ENCODE measurements around the gene BCAS3.

BCAS3 gene

DNA sequence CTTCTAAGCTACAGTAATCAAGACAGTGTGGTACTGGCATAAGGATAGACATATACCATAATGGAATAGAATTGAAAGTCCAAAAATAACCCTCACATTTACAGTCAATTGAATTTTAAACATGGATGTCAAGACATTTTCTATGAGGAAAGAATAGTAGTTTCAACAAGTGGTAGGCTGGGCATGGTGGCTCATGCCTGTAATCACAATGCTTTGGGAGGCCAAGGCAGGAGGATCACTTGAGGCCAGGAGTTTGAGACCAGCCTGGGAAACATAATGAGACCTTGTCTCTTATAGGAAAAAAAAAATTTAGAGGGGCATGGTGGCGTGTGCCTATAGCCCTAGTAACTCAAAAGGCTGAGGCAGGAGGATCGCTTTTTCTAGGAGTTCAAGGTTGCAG is 599.2 kb downstream of the BCAS3 start:
- no peak for DNase-seq

DNA sequence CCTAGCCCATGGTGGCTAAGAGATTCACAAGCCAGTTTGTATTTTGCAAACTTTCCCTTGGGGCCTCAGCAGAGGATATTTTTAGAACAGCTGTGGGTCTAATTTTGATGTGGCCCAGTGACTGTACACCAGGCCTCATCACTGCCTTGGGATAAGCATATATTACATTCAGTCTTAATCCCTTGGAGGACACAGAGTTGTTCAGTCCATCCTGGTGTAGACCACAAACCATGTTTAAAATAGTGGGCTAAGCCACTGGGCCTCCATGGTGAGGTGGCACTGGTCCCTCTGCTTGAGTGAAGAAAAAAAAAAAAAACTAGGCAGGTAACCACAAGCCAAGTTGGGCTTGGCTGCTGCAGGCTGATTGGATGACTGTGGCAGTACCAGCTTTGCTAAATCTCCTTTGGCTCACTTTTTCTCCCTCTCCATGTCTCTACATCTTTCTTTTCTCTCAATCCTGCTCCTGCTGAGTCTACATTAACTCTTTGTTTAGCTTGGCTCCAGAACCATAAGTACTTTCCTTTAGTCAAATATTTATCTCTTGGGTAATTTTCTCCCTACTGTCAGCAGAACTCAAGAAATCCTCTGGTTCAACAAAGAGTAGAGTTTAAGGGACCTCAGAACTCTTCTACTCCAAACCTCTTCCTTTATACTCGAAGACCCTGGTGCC is 602.0 kb downstream of the BCAS3 start:
- no peak for DNase-seq

DNA sequence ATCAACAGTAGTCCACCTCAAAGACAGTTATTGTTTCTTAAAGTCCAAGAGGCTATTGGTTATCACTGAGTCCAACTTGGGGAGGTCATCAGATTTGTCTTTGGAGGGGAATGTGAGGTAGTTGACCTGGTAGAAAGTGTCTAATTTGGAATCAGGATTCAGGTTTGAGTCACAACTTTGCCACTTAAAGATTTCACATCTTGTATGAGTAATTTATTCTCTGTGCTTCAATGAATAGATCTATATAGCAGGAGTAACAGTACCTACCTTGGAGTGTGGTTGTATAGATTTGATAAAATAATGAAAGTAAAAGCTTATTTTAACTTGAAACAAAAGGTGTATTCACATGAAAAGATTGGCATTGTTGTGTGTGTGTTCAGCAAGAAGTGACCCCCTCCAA is 602.7 kb downstream of the BCAS3 start:
- no peak for DNase-seq

DNA sequence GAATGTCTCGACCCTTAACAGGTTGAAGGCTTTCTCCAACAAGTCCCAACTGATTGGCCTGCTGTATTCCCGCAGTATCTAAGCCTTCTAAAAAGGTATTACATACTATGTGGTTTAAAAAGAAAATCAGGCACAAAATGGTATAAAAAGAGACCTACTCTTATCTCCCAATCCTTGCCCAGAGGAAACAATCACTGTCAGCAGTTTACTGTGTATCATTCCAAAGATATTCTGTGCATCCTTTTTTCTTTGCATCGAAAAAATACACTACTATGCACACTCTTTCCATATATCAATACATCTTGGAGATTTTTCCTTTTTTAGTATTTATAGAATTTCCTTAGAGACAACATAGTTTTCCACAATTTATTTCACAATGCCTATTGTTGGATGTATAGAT is 603.2 kb downstream of the BCAS3 start:
- DNase-seq = no peak

DNA sequence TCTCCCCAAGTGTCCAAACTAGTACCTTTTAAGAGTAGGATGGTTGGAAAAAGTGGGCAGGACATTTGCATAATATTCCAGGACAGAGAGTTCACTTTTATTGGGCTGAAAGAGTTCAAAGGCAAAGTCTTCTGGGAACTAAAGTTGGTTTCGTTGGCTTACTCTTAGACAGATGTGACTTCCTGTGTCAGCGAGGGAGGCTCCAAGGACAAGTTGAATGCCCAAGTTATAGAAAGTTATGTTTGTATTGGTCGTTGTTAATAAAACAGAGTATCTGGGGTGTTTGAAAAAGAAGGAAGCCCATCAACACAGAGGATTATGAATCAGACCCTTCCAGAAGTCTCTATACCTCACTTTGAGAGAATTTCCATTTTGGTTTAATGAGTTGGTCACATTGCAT is 604.7 kb downstream of the BCAS3 start:
- DNase-seq = no peak

DNA sequence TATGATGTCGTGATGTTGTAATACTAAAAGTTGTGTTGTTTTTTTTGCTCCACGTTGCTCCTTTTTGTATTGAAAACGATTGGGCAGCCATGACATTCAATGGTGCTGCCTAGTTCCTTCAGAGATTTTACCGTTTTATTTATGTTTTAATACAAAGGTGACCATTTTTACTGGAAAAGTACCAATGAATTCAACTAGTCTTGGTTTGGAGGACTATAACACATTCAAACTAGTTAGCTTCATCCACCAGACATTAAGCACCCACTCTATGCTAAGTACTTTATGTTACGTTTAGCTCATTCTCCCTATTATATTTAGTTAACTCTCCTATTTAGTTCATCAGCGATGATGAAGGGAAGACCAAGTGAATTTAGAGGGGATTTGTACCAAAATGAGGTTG is 605.4 kb downstream of the BCAS3 start:
- DNase-seq = no peak

DNA sequence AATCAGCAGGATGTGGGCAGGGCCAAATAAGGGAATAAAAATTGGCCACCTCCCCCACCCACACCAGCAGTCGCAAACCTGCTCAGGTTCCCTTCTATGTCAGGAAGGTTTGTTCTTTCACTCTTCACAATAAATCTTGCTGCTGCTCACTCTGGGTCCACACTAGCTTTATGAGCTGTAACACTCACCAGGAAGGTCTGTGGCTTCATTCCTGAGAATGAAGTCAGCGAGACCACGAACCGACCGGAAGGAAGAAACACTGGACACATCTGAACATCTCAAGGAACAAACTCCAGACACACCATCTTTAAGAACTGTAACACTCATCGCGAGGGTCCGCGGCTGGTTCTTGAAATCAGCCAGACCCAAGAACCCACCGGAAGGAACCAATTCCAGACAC is 606.5 kb downstream of the BCAS3 start:
- no peak for DNase-seq

DNA sequence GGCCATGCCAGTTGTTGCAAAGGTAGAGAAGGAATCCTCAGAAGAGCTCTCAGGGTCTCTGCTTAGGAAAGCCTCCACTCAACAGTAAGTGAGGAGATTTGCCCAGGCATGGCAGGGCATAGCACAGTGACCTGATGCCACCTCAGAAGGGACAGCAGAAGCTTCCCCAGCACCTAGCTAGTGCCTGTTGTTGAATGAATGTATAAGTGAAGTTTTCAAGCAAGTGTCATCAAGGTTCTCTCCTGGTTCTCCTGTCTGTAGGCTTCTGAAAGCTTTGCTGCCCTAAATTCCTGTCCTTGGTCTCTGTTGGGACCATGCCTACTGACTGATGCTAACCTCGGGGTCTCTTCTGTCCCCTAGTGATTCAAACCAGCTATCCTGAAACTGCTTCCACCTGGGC is 607.1 kb downstream of the BCAS3 start:
- no peak for DNase-seq

DNA sequence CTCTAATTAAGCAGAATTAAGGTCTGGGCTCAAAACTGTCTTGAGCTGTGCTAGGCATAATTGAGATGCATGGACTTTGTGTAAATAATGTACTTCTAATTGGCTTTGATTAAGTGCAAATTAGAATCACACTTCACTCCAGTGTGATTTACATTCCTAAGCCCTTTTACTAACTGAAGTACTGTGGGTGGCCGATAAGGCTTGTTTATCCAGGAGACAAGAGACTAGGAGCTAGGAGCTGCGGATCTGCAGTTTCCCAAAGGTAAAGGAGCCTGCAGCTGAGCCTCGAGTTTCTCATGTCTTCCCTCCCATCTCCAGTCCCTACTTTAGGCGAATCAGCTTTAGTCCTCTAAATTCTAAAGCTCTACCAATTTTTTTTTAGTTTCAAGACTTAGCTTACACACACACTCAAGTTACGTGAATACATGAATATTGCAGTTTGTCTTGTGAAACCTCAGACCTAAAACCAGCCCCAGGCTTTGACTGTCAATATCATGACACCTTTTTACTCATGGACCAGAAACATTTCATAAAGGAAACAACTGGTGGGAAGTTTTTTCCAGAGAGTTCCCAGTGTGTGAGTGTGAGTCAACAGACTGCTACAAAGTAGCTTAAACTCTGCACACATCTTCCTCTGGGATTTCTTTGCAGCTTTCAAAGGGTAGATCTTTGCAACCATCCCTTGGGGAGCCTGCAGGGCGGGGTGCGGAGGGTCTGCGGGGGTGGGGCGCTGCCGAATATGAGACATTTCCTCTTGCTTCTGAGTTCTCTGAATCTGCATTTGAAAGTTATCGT is 608.1 kb downstream of the BCAS3 start:
- DNase-seq = no peak

DNA sequence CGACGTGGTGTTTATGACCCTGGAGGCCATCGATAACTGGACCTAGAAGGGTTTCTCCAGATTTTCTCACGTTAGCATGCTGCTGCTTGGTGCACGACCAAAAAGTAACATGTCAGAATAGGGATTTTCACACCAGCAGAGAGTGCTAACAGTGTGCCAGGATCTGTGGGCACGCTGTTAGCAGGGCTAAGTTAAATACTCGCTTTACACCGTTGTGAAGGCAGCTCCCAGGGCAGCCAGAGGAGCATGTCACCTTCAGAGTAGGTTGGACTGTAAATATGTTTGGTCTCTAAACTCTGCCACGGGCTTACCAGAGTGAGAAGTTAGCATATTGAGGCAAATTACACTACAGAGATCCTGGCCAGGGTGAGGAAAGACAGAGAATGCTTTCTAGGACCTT is 608.8 kb downstream of the BCAS3 start:
- DNase-seq = no peak

DNA sequence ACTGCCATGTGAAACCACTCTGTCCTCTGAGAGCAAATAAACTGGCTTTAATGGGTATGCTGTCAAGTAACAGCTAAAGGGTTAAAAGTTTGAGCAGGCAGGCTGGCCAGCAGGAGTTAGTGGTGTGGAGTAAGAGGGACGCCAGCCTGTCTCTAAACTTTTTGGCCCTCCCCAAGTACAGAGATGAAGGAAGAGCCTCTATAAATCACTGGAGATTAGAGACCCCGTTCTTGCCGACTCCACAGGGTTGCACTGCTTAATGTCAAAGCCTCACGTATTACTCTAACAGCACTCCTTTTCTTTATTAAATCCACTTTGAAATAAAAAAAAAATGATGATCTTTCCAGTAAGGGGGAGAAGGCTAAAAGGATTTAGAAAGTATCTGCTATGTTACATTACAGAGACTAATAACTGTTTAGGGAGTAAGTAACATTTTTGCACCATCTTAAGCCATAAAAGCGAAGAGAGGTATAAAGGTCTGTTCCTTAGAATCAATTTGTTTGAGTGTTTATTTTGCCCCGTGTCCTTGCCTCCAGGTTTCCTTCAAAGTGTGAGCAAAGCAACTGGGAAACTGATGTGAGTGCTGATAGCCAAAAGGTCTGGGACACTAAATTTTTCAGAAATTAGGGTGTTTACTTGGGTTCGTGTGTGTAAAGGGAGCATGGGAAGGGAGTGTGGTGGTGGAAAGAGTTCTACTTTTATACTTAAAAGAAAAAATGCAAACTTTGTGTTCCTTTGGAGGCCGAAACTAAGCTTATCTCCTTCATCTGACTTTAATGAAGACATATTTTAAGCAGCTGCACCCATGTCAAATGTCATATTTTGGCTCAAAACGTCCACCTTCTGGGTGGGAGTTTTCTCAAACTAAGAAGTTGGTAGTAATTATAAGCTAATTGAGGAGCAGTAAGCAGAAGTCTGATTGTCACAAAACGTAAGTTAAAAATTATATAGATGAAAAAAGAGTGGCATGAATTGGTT is 612.0 kb downstream of the BCAS3 start:
- DNase-seq = no peak

DNA sequence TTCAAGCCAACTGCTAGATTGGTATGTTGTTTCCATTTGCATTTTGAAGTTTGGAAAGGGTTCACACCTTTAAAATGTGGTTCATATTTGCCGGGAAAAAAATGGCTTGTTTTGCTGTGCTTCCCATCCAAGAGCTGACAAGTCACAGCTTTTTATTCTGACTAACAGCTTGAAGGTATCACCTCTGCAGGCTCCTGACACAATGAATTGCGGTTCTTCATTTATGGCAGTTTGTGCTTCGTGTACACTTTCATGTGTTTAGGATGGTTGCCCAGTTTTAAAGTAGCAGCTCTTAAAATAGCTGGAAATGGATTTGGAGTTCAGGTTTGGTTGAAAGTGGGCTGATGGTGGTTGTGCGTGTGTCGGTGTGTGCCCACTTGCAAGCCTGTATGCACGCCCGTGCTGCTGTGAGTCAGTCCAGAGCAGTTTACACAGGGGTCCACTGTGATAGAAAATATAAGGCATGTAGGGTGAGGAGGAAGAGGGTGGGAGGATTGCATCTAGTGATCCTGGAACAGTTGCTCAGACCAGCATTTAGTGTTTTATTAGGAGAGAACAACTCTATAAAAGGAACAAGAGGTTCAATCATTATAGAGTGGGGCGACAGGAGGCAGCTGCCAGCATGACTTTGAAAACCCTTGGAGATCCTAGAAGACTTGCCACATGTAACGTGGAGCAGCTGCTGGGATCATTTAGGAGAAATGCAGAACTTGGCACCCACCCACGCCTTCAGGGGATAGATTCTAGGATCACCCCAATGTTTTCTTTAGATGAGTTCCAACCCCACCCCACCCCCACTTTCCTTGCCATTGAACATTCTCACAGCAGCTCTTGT is 614.0 kb downstream of the BCAS3 start:
- DNase-seq = no peak

DNA sequence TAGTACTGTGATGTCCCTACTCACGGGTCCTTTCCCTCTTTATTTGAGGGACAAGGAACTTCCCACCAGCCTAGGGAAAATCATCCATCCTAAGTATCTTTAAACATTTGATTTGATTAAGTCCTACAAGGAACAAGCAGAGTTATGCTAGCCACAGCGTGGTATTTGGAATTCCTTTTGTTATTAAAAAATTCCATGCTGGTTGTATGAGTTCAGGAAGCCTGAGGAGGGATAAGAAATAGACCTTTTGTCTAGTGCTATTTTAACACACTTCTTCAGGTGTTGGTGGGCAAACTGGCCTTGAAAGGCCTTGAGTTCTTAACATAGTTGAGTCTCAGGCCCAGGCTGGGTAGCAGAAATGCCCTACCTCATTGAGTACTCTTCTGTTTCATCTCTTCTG is 616.6 kb downstream of the BCAS3 start:
- no peak for DNase-seq

DNA sequence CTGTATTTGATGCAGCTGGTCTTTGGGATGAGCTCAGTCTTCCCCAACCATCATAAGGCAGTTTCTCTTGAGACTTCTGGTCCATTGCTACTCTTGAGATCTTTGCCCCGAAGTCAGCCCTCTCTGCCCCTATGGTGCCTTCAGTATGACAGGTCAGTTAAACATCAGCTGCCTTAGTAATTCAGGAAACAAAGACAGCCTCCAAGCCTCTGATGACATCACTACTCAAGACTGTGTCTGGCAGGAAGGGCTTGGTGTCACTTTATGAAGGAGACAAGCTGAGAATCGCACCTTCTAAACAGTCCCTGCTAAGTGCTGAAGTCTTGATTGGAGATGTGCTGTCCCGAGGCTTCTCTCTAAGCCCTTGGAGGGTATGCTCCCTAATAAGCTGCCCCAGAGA is 617.1 kb downstream of the BCAS3 start:
- DNase-seq = no peak

DNA sequence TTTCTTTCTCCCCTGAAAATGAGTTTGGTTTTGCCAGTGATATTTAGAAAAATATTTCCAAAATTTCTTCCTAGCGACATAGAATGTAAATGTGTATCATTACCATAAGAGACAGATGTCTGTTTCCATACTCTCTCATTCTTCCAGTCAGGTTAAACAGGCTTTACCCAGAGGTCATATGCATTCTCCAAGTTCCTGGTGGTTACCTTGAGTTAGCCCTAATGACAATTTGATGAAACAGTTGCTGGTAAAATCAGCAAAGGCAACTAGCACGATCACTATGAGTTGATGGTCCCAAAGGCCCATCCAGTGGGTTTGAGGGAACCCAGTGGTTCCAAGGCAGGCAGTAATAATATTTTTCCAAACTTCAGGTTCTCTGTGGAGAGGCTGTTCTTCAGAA is 618.4 kb downstream of the BCAS3 start:
- DNase-seq = no peak

DNA sequence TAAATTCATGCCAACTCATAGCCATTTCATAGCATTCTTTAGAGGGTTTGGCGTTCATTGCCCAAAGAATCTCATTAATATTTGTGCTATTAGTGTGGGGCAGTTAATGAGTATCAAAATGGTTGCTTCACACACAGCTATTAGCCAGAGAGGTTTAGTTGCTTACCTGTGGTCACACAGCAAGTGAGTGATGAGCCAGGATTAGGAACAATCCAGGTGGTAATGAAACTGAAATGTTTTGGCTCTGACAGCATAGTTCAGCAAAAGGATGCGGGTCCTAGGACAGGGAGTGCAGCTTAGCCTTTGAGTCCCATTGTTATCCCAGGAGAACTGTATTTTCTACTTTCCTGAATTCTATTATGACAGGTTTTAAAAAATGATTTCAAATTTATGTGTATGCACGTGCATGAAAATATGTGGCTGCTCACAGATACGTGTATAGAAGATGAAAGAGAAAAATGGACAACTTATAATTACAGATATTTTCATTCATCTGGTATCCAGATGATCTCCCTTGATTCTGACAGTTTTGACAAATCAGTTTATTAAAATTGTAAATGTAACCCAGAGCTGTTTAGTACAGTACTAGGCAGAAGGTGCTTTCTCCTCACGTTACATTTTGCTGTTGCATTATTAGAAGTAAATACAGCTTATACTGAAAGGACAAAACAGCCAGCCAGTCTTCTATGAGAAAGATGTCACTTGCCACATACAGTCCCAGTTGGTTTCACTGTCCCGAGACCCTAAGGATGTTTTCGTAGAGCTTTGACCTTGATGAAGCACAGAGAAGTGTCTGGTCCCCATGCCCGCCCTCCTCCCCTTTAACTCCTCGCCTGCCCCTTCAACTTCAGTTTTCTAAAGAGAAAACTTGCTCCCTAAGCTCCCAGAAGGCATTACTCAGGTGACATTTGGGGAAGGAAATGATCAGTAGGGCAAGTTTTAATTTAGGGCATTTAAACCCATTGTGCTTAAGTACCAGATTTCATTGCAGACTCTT is 622.2 kb downstream of the BCAS3 start:
- no peak for DNase-seq

DNA sequence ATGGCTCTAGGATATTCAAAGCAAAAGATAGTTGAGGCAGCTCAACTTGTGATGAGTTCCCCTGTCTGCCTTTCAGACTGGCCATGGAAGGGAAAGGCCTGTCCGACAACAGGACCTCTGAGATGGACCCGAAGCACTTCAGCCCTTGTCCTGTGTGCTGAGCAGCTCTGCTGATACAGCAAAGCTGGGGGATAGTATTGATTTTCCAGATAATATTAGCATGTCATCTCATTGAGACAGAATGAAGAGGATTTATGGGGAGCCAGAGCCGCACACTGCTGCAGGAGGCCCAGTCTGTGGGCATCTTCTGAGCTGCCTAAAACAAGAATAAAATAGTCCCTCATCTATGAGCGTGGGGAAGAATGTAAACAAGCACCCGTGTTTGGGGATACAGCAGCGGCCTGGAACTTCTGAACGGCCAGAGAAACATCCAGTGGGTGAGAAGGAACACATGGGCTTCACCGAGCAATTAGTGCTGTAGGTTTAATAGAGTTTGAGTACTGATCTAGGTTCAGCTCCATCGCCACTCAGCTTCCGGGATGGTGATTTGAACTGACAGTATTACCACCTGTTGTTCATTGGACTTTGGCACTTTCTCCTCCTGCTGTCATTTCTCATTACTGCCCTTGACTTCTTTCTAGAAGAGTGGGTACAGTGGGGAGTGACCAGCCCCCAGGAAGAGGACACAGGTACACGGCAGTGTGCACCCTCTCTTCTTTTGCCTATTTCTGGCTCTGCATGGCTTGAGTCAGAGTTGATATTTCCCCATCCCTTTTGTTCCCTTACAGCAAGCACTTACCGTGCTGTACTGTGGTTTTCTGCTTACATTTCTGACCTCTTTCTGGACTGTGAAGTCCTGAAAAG is 625.5 kb downstream of the BCAS3 start:
- DNase-seq = no peak

DNA sequence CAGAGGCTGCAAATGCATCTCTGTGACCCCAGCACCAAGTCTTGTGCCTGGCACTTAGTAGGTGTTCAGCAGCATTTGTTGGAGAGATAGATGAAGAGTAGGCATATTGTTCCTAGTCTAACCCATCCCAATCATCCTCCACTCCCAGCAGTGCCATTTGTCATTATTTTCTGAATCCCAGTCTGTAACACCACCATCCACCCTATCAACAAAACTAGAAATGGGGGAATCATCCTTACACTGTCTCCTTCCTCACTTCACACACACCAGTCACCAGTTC is 626.1 kb downstream of the BCAS3 start:
- DNase-seq = no peak

DNA sequence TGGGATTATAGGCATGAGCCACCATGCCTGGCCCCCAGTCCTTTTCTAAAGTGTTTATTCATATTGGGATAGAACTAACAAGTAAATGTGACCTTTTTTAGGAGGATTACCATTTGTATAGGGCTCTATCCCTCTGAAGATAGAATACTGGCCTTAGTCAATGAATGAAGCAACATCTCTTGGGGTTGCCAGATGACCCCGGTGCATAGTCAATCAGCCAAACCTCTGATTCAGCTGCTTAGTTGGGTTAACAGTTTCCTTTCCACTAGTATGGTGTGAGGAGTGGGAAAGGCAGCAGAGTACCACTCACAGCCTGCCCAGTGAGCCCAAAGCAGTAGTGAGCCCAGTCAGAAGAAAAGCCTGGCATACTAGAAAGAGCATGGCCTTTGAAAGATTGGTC is 627.4 kb downstream of the BCAS3 start:
- DNase-seq = no peak

DNA sequence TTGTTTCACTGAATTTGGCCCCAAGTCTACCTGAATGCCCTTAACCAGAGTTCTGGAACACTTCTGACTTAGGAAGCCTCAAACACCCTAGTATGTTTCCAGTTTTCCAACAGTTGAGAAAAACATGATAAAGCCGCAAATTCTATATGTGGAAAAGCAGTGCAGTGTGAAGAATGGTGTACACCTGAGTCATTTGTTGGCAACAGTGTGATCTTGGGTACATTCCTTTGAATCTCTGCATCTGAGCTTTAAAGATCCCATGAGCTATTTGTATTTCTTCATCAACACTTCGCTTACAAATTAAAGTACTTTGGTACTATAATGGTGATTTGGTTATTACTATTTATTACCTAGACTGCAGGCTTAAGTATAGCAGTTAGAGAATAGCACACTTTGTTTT is 628.4 kb downstream of the BCAS3 start:
- no peak for DNase-seq
